ENCODE data around the gene MCTP2. TPM values are rescaled to one million over a fixed set of nuclear protein-coding genes. Genes with fewer than 3 reads are reported as not detected.

MCTP2 gene
- total and polyA plus RNA-seq, 2 of the 8 experiments (the other 6 are each of a cell fraction or from before 2014, with no cell fraction given) = 3.4 to 4.5 TPM

GRCh38 chr15:94270570-94270969 is 39.2 kb downstream of the MCTP2 start (continued):
- no peak for TF ChIP-seq GABPA (IDR thresholded peaks at IDR 0.05; ENCODE audit: borderline replicate concordance, insufficient read depth, low read length)
- TF ChIP-seq CHD7 (IDR thresholded peaks at IDR 0.05; ENCODE audit: insufficient replicate concordance, low read length) = no peak
- no peak for TF ChIP-seq ZNF274 (IDR thresholded peaks at IDR 0.05; ENCODE audit: borderline replicate concordance, extremely low read depth, low read length)
- TF ChIP-seq GTF2F1 (IDR thresholded peaks at IDR 0.05; ENCODE audit: borderline replicate concordance, low read depth, low read length) = no peak
- no peak for TF ChIP-seq CBX8 (IDR thresholded peaks at IDR 0.05; ENCODE audit: borderline replicate concordance, low read depth, low read length)
- no peak for TF ChIP-seq CHD2 (IDR thresholded peaks at IDR 0.05; ENCODE audit: low read length)
- TF ChIP-seq POLR2AphosphoS5 (IDR thresholded peaks at IDR 0.05; ENCODE audit: low read depth, low read length) = no peak
- no peak for TF ChIP-seq MAX (IDR thresholded peaks at IDR 0.05)
